ENCODE results near the gene SEC11A. TPM values are rescaled to one million over a fixed set of nuclear protein-coding genes. Genes with fewer than 3 reads are reported as not detected.
A peak's percentile ranks its signal among the peaks of the same experiment; 100 is the strongest.
"Not testable (repeated sequence)": the region's sequence is repeated elsewhere in the genome, so short reads cannot be mapped to it uniquely, and the experiment has no call there.

SEC11A gene
- total RNA-seq, 2 experiments from 2014 or later = 117 to 119 TPM

GRCh38 chr15:84735480-84736061 is 19.6 kb upstream of the SEC11A start:
- not testable (repeated sequence) for H3K9me3 Mint-ChIP-seq (ENCODE audit: insufficient read depth); H3K36me3 Mint-ChIP-seq (ENCODE audit: low read depth); H3K27me3 Mint-ChIP-seq (ENCODE audit: low read depth)
- ATAC-seq (peak; percentile 52), DNase-seq (peak; percentile 43)
- peak overlapping the region; percentile 93 for H3K27ac Mint-ChIP-seq
- peaks cover 42% of the 10 kb centered on the region for H3K4me1 Mint-ChIP-seq (ENCODE audit: low read depth)
- H3K4me3 Mint-ChIP-seq = peak overlapping the region; percentile 64
- POLR2A ChIA-PET = interaction anchor here (0.7 to 5.2 kb wide), 8 partner anchors 10 to 102 kb away, joined by 3 to 80 read pairs (median 16); partner anchors contain the start of genes SEC11A and WDR73
- CTCF ChIA-PET = interaction anchor here (0.7 to 7.2 kb wide), 10 partner anchors 8 to 137 kb away, joined by 3 to 101 read pairs (median 6); partner anchors contain the start of gene SEC11A

- POLR2A ChIA-PET = interaction anchor here (0.6 to 5.2 kb wide), 9 partner anchors 9 to 101 kb away, joined by 3 to 80 read pairs (median 14); partner anchors contain the start of gene SEC11A
- no peaks in the 10 kb centered on the region for H3K27me3 Mint-ChIP-seq (ENCODE audit: low read depth)
- peaks cover 3% of the 10 kb centered on the region for H3K36me3 Mint-ChIP-seq (ENCODE audit: low read depth)
- ATAC-seq (peak; percentile 81), DNase-seq (peak; percentile 86)
- peak overlapping the region; percentile 93 for H3K27ac Mint-ChIP-seq
- CTCF ChIA-PET = interaction anchor here (0.7 to 7.2 kb wide), 13 partner anchors 9 to 136 kb away, joined by 3 to 101 read pairs (median 6); partner anchors contain the start of genes SEC11A and WDR73
- H3K9me3 Mint-ChIP-seq (ENCODE audit: insufficient read depth) = no peaks in the 10 kb centered on the region
- peaks cover 42% of the 10 kb centered on the region for H3K4me1 Mint-ChIP-seq (ENCODE audit: low read depth)
- peak overlapping the region; percentile 64 for H3K4me3 Mint-ChIP-seq
Observed at GRCh38 chr15:84734794-84735479, 19.0 kb upstream of the SEC11A start.

GRCh38 chr15:84731774-84732173 is 15.8 kb upstream of the SEC11A start:
- CTCF ChIA-PET = interaction anchor here (1.0 to 7.2 kb wide), 3 partner anchors 15 to 134 kb away, joined by 3 to 101 read pairs (median 3); partner anchors contain the start of gene SEC11A
- no peak for DNase-seq
- Mint-ChIP-seq H3K27ac (no peak overlapping the region), H3K27me3 (ENCODE audit: low read depth) (no peaks in the 10 kb centered on the region), H3K4me1 (ENCODE audit: low read depth) (peaks cover 32% of the 10 kb centered on the region), H3K9me3 (ENCODE audit: insufficient read depth) (no peaks in the 10 kb centered on the region), H3K36me3 (ENCODE audit: low read depth) (peaks cover 3% of the 10 kb centered on the region), H3K4me3 (no peak overlapping the region)
- ATAC-seq = no peak
- POLR2A ChIA-PET = interaction anchor here (1.2 to 1.6 kb wide), 2 partner anchors 16 to 17 kb away, joined by 3 to 5 read pairs; partner anchors contain the start of gene SEC11A

GRCh38 chr15:84727429-84727828 is 11.5 kb upstream of the SEC11A start:
- ATAC-seq = no peak
- Mint-ChIP-seq H3K27me3 (ENCODE audit: low read depth) (no peaks in the 10 kb centered on the region), H3K27ac (no peak overlapping the region)

GRCh38 chr15:84725001-84725491 is 9.1 kb upstream of the SEC11A start:
- peak overlapping the region; percentile 42 for H3K4me3 Mint-ChIP-seq
- peak overlapping the region; percentile 90 for H3K27ac Mint-ChIP-seq
- peaks cover 36% of the 10 kb centered on the region for H3K4me1 Mint-ChIP-seq (ENCODE audit: low read depth)
- ChIA-PET POLR2A (interaction anchor here (0.6 to 3.6 kb wide), 6 partner anchors 9 to 701 kb away, joined by 3 to 28 read pairs (median 8); partner anchors contain the start of genes SEC11A and WDR73), CTCF (interaction anchor here (1.1 to 3.2 kb wide), 2 partner anchors 10 to 71 kb away, joined by 5 to 31 read pairs; partner anchors contain the start of gene WDR73)
- no peaks in the 10 kb centered on the region for H3K27me3 Mint-ChIP-seq (ENCODE audit: low read depth)
- peak; percentile 73 for ATAC-seq
- H3K36me3 Mint-ChIP-seq (ENCODE audit: low read depth) = no peaks in the 10 kb centered on the region
- H3K9me3 Mint-ChIP-seq (ENCODE audit: insufficient read depth) = no peaks in the 10 kb centered on the region
- DNase-seq = peak; percentile 51

More at GRCh38 chr15:84727429-84727828, 11.5 kb upstream of the SEC11A start:
- CTCF ChIA-PET = no interaction called here
- no peaks in the 10 kb centered on the region for H3K9me3 Mint-ChIP-seq (ENCODE audit: insufficient read depth)
- POLR2A ChIA-PET = interaction anchor here (3.6 kb wide), 1 partner anchor 8 kb away, joined by 23 read pairs; no protein-coding TSS in a partner anchor
- peaks cover 3% of the 10 kb centered on the region for H3K36me3 Mint-ChIP-seq (ENCODE audit: low read depth)
- peaks cover 21% of the 10 kb centered on the region for H3K4me1 Mint-ChIP-seq (ENCODE audit: low read depth)
- DNase-seq = no peak
- H3K4me3 Mint-ChIP-seq = no peak overlapping the region

GRCh38 chr15:84722628-84723027 is 6.7 kb upstream of the SEC11A start:
- Mint-ChIP-seq H3K36me3 (ENCODE audit: low read depth) (no peaks in the 10 kb centered on the region), H3K4me1 (ENCODE audit: low read depth) (peaks cover 43% of the 10 kb centered on the region), H3K27me3 (ENCODE audit: low read depth) (no peaks in the 10 kb centered on the region), H3K27ac (no peak overlapping the region), H3K4me3 (no peak overlapping the region), H3K9me3 (ENCODE audit: insufficient read depth) (no peaks in the 10 kb centered on the region)
- ATAC-seq (no peak), DNase-seq (no peak)
- POLR2A ChIA-PET = interaction anchor here (0.8 to 4.1 kb wide), 2 partner anchors 12 to 62 kb away, joined by 3 to 36 read pairs; no protein-coding TSS in a partner anchor
- CTCF ChIA-PET = interaction anchor here (13.3 kb wide), 1 partner anchor 12 kb away, joined by 101 read pairs; no protein-coding TSS in a partner anchor

- Mint-ChIP-seq H3K9me3 (ENCODE audit: insufficient read depth) (no peaks in the 10 kb centered on the region), H3K27ac (peak overlapping the region; percentile 82), H3K4me1 (ENCODE audit: low read depth) (peaks cover 51% of the 10 kb centered on the region), H3K4me3 (peak overlapping the region; percentile 2), H3K36me3 (ENCODE audit: low read depth) (no peaks in the 10 kb centered on the region), H3K27me3 (ENCODE audit: low read depth) (no peaks in the 10 kb centered on the region)
- POLR2A ChIA-PET = interaction anchor here (0.7 to 4.1 kb wide), 4 partner anchors 8 to 28 kb away, joined by 3 to 36 read pairs (median 6); no protein-coding TSS in a partner anchor
- DNase-seq = no peak
- CTCF ChIA-PET = interaction anchor here (0.8 to 13.3 kb wide), 6 partner anchors 13 to 122 kb away, joined by 3 to 101 read pairs (median 3); partner anchors contain the start of gene ZNF592
- ATAC-seq = no peak
Observed at GRCh38 chr15:84721371-84721770, 5.4 kb upstream of the SEC11A start.

- CTCF ChIA-PET = interaction anchor here (1.1 to 13.3 kb wide), 7 partner anchors 11 to 60 kb away, joined by 3 to 101 read pairs (median 9); no protein-coding TSS in a partner anchor
- Mint-ChIP-seq H3K27me3 (ENCODE audit: low read depth) (no peaks in the 10 kb centered on the region), H3K4me3 (peak overlapping the region; percentile 95), H3K27ac (peak overlapping the region; percentile 98), H3K9me3 (ENCODE audit: insufficient read depth) (no peaks in the 10 kb centered on the region), H3K36me3 (ENCODE audit: low read depth) (peaks cover 28% of the 10 kb centered on the region), H3K4me1 (ENCODE audit: low read depth) (peaks cover 51% of the 10 kb centered on the region)
- DNase-seq = peak; percentile 54
- peak; percentile 11 for ATAC-seq
- POLR2A ChIA-PET = interaction anchor here (0.8 to 5.5 kb wide), 19 partner anchors 10 to 95 kb away, joined by 3 to 80 read pairs (median 5); partner anchors contain the start of gene ZNF592
Observed at GRCh38 chr15:84715441-84716035, 401 bp downstream of the SEC11A start.

GRCh38 chr15:84714821-84715220 is 1.1 kb downstream of the SEC11A start:
- no peak for DNase-seq
- ChIA-PET CTCF (interaction anchor here (1.1 to 13.3 kb wide), 7 partner anchors 10 to 59 kb away, joined by 3 to 101 read pairs (median 9); no protein-coding TSS in a partner anchor), POLR2A (interaction anchor here (0.6 to 5.5 kb wide), 5 partner anchors 17 to 60 kb away, joined by 3 to 80 read pairs (median 5); partner anchors contain the start of genes WDR73 and ZNF592)
- Mint-ChIP-seq H3K27ac (peak overlapping the region; percentile 98), H3K9me3 (ENCODE audit: insufficient read depth) (no peaks in the 10 kb centered on the region), H3K36me3 (ENCODE audit: low read depth) (peaks cover 30% of the 10 kb centered on the region), H3K4me1 (ENCODE audit: low read depth) (peaks cover 50% of the 10 kb centered on the region), H3K4me3 (peak overlapping the region; percentile 95), H3K27me3 (ENCODE audit: low read depth) (no peaks in the 10 kb centered on the region)
- ATAC-seq = no peak

GRCh38 chr15:84714372-84714771 is 1.6 kb downstream of the SEC11A start:
- ChIA-PET POLR2A (interaction anchor here (0.6 to 5.5 kb wide), 3 partner anchors 21 to 60 kb away, joined by 3 to 80 read pairs (median 74); partner anchors contain the start of genes WDR73 and ZNF592), CTCF (interaction anchor here (1.5 to 13.3 kb wide), 6 partner anchors 10 to 59 kb away, joined by 3 to 101 read pairs (median 9); no protein-coding TSS in a partner anchor)
- peak overlapping the region; percentile 95 for H3K4me3 Mint-ChIP-seq
- DNase-seq (no peak), ATAC-seq (no peak)
- peaks cover 30% of the 10 kb centered on the region for H3K36me3 Mint-ChIP-seq (ENCODE audit: low read depth)
- H3K27ac Mint-ChIP-seq = peak overlapping the region; percentile 39
- H3K9me3 Mint-ChIP-seq (ENCODE audit: insufficient read depth) = no peaks in the 10 kb centered on the region
- H3K4me1 Mint-ChIP-seq (ENCODE audit: low read depth) = peaks cover 50% of the 10 kb centered on the region
- no peaks in the 10 kb centered on the region for H3K27me3 Mint-ChIP-seq (ENCODE audit: low read depth)
